HG02798 (cell line): Measurements from ENCODE around the gene VIT.

ENCODE experiments used
- ATAC-seq: cut with Tn5 transposase; IDR thresholded peaks from one replicate; pipeline ENCODE4 v1.9.1; 2021; ENCODE audit warnings: mild to moderate bottlenecking; ENCODE audit not compliant: unreplicated experiment, poor library complexity

The VIT gene, protein sequence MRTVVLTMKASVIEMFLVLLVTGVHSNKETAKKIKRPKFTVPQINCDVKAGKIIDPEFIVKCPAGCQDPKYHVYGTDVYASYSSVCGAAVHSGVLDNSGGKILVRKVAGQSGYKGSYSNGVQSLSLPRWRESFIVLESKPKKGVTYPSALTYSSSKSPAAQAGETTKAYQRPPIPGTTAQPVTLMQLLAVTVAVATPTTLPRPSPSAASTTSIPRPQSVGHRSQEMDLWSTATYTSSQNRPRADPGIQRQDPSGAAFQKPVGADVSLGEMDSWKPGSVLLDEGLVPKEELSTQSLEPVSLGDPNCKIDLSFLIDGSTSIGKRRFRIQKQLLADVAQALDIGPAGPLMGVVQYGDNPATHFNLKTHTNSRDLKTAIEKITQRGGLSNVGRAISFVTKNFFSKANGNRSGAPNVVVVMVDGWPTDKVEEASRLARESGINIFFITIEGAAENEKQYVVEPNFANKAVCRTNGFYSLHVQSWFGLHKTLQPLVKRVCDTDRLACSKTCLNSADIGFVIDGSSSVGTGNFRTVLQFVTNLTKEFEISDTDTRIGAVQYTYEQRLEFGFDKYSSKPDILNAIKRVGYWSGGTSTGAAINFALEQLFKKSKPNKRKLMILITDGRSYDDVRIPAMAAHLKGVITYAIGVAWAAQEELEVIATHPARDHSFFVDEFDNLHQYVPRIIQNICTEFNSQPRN

GRCh38 chr2:36696533-36696932, at the start of gene VIT:
Gene VIT, plus strand, starts transcription at chr2:36696707. Its CDS starts 19,664 bp downstream, at chr2:36716371.
- no peak for ATAC-seq

DNA sequence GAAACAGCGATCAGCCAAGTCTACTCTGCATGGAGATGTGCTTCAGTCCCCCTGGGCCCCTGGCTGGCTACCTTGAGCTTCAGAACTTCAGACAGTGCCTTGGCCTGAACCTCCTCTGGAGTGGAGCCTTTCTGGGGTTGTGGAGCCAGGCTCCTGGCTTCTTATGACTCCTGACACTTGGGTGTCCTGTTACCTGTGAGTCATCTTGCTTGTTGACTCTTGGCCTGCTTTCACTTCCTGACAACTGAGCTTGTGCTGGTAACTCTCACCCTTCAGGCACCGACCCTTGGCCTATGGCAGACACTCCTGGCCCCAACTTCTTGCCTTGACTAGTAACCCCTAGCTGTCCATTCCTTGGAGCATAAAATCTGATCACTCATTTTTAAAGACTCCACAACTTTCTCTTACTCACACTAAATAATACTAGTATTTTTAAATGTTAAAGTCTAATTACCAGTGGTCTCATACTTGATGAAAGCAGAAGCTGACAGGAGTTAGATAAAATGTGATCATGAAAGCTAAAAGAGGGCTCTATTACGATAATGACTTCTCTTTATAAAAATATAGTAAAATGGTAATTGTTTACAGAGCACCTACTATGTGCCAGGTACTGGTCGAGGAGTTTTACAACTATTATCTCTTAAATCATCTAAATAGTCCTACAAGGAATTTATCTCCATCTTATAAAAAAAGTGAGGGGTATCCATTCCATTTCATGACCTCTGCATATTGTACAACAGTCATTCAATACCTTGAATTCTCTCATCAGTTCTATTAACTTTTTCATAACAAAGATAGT, 46.3 kb upstream of the VIT start:
- ATAC-seq: peak; percentile 83

- ATAC-seq: no peak
These were observed 43.4 kb upstream of the VIT start for GRCh38 chr2:36653155-36653554.

- ATAC-seq: no peak
These were observed 42.4 kb upstream of the VIT start for GRCh38 chr2:36653967-36654694.

DNA sequence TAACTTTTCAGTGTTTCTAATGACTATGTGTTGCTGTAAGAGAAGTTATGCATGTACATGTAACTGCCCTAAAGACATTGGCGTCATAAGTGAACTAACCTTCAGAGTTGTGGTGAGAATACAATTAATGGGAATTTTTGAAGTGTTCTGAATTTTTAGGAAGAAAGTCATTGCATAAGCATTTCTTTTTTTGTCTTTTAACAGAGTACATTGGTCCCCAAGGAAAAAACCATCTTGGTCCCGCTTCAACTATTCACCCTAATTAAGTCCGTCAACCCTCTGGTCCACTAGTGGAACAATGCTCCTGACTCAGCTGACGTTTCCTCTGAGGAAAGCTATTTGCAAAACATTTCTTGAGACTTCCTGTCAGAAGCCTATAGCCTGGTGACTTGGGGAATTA, 41.1 kb upstream of the VIT start:
- no peak for ATAC-seq

DNA sequence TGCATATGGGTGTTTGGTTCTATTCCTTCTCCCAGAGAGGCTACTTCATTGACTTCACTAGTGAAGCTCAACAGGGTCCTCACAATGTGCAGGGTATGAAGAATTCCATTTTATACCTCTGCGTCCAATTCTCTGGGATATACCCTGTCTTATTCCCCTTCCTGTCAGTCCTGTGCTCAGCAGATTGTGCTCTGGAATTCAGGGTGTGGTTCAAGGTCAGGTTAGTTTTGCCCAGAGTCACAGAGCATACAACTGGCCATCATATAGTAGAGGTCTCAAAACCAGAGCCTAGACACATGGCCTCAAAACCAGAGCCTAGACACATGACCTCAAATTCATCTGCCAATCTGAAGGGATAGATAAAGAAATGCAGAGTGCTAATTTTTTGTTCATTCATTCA, 38.8 kb upstream of the VIT start:
- no peak for ATAC-seq

- ATAC-seq: no peak
These were observed 38.2 kb upstream of the VIT start for GRCh38 chr2:36658277-36658748.

- ATAC-seq: no peak
These were observed 37.3 kb upstream of the VIT start for GRCh38 chr2:36659218-36659617.

GRCh38 chr2:36659872-36660312, 36.6 kb upstream of the VIT start:
- ATAC-seq: peak; percentile 41

DNA sequence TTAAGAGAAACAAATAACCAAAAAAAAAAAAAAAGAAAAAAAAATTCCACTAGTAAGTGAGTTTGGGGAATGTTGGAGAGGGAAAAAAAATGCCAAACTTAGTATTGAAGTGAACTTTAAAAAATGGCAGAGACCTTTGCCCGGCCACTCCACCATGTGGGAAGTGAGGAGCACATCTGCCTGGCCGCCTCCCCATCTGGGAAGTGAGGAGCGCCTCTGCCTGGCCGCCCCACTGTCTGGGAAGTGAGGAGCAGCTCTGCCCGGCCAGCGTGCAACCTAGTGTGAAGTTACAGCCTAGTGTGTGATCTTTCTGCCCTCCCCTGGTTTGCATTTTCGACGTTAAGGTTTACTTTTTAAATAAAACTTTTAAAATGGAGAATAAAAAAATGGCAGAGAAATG, 33.9 kb upstream of the VIT start:
- no peak for ATAC-seq

GRCh38 chr2:36663295-36663694, 33.2 kb upstream of the VIT start:
- ATAC-seq: no peak

DNA sequence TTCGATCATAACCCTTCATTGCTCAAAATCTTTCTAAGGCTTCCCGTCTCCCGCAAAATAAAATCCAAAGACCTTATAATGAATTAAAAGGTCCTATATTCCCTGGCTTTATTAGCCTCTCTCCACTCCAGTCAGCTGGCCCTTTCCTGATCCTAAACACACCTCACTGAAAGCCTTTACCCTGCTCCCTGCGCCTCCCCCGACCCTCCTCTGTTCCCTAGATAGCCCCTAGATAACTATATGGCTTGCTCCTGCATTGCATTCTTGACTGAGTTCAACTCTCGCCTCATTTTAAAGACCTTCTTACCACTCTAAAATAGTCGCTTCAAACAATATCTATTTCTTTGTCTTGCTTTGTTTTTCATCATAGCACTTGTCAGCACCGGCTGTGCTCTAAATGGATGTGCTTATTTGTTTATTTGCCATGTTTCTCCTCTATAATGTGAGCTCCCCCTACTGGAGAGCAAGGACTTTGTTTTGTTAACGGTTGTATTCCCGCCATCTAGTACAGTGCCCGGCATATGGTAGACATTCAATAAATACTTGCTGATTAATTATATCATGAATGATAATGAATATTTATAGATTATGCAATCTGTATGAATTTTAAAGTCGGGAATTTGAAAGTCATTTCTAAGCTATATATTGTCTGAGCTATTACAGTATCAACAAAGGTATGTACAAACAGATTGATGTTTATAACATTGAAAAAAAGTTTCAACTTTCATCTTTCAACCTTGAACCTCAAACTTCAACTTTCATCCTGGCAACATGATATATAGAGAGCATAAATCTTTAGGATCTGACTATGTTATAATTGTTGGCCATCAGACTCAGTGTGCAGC, 32.4 kb upstream of the VIT start:
- ATAC-seq: peak; percentile 88

GRCh38 chr2:36664696-36665076, 31.8 kb upstream of the VIT start:
- ATAC-seq: no peak

- ATAC-seq: no peak
These were observed 28.6 kb upstream of the VIT start for GRCh38 chr2:36667931-36668330.

GRCh38 chr2:36670881-36671595, 25.5 kb upstream of the VIT start:
- no peak for ATAC-seq

DNA sequence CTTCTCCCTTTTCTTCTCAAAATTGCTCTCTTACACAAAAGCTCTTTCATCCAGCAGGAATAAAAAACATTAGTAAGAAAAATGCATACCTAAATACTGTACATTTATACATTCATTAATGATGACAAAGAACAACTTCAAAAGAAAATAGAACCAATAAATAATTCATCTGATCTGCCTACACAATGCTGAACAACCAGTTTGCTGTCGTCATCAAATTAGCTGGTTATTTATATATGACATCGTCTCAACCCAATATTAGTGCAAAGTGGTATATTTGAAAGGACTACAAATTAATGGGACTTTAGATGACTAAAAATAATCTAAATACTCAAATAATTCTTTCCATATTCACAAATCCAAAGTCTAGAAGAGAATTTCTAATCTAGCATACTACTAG, 24.8 kb upstream of the VIT start:
- ATAC-seq: no peak

DNA sequence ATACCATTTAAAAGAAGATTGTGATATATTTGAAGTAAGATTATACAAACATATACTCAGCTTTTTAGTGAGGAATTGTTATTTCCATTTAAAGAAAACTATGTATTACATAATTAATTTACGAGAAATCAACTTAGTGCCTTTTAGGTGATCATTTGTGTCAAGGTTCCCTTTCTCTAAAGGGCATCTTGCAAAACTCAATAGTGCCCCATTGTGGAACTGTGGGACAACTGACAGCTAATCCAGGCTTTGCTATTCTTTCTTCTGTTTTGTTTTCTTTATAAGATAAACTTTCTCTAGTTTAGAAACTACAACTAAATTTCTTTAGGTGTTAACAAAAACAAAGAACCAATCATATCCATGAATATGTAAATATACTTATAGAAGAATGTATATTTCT, 24.3 kb upstream of the VIT start:
- ATAC-seq: no peak

GRCh38 chr2:36675579-36676282, 20.8 kb upstream of the VIT start:
- ATAC-seq: no peak
